ENCODE data around the gene WNT4.

GRCh38 chr1:22163137-22163536 is 20.2 kb upstream of the WNT4 start:
- TF ChIP-seq CTCF (IDR thresholded peaks at IDR 0.05) (no peak), POLR2A (IDR thresholded peaks at IDR 0.05; ENCODE audit: low read depth) (no peak)

Data from esophagus muscularis mucosa (tissue), 3 donors.